HG03342 (cell line): ENCODE results near the gene SPO11.

ENCODE experiments used
- ATAC-seq: cut with Tn5 transposase; IDR thresholded peaks from one replicate; pipeline ENCODE4 v1.9.1; 2021; ENCODE audit warnings: mild to moderate bottlenecking, moderate library complexity; ENCODE audit not compliant: unreplicated experiment

SPO11 gene

GRCh38 chr20:57329608-57330221 lies at the start of gene SPO11:
TSS of gene SPO11 (plus strand) at chr20:57329803. CDS start at chr20:57329868, 65 bp downstream.
- no peak for ATAC-seq

- no peak for ATAC-seq
Measured at GRCh38 chr20:57280221-57280620, 49.4 kb upstream of the SPO11 start.

- no peak for ATAC-seq
Measured at GRCh38 chr20:57281900-57282299, 47.7 kb upstream of the SPO11 start.

GRCh38 chr20:57282670-57283361 lies 46.8 kb upstream of the SPO11 start:
- ATAC-seq, result no peak

- no peak for ATAC-seq
Measured at GRCh38 chr20:57283860-57284259, 45.7 kb upstream of the SPO11 start.

- no peak for ATAC-seq
Measured at GRCh38 chr20:57287007-57287880, 42.4 kb upstream of the SPO11 start.

GRCh38 chr20:57287901-57288300 lies 41.7 kb upstream of the SPO11 start:
- ATAC-seq, result no peak

- ATAC-seq, result no peak
Measured at GRCh38 chr20:57288651-57289277, 40.8 kb upstream of the SPO11 start.

GRCh38 chr20:57289391-57290177 lies 40.0 kb upstream of the SPO11 start:
- ATAC-seq, result no peak

- no peak for ATAC-seq
Measured at GRCh38 chr20:57290178-57290484, 39.5 kb upstream of the SPO11 start.

- no peak for ATAC-seq
Measured at GRCh38 chr20:57291003-57291402, 38.6 kb upstream of the SPO11 start.

- ATAC-seq, result no peak
Measured at GRCh38 chr20:57291694-57292093, 37.9 kb upstream of the SPO11 start.

GRCh38 chr20:57292611-57293010 lies 37.0 kb upstream of the SPO11 start:
- ATAC-seq, result no peak

- ATAC-seq, result no peak
Measured at GRCh38 chr20:57293995-57294394, 35.6 kb upstream of the SPO11 start.

- ATAC-seq, result no peak
Measured at GRCh38 chr20:57294550-57294949, 35.1 kb upstream of the SPO11 start.

GRCh38 chr20:57298457-57298856 lies 31.1 kb upstream of the SPO11 start:
- ATAC-seq, result no peak

- ATAC-seq, result no peak
Measured at GRCh38 chr20:57301026-57301425, 28.6 kb upstream of the SPO11 start.

- ATAC-seq, result no peak
Measured at GRCh38 chr20:57306747-57307146, 22.9 kb upstream of the SPO11 start.

- no peak for ATAC-seq
Measured at GRCh38 chr20:57308451-57309271, 20.9 kb upstream of the SPO11 start.
